H1 (cell line): ENCODE measurements around the gene UQCC3. TPM values are rescaled to one million over a fixed set of nuclear protein-coding genes. Genes with fewer than 3 reads are reported as not detected.

Experiments used
- RAD21 ChIP-seq, 2 experiments: IDR thresholded peaks in 1 of 2; conservative IDR thresholded peaks in 1 of 2; 2 replicates each; pipeline ENCODE4 v1.6.1; 2011; ENCODE audit warnings: low read depth in 2 of 2, low read length in 2 of 2, improper control_type of control experiment in 1 of 2, inconsistent platforms in 1 of 2, mild to moderate bottlenecking in 1 of 2, moderate library complexity in 1 of 2
- polyA plus RNA-seq, 7 experiments: library from polyadenylated mRNA; depleted of rRNA in 3 of 7; stranded (reverse) in 5 of 7; unstranded in 2 of 7; fragments of >200 nt in 5 of 7; fragments of 200-250 nt in 2 of 7; gene quantifications; 1 replicate in 5 of 7; 2 replicates in 1 of 7; 4 replicates in 1 of 7; pipeline versions ENCODE4 v1.2.1 to v1.2.3, GENCODE V29; 2011 to 2013; ENCODE audit warnings: missing spikeins in 2 of 7, mixed read lengths in 2 of 7
- total RNA-seq: library from RNA; stranded (reverse); fragmentation: NEBNext Ultra II Directional; extraction: Animal tissue kit (Norgen Biotek cat#: 25700); gene quantifications from 2 replicates; pipeline ENCODE4 v1.2.1, GENCODE V29; 2021

The UQCC3 gene
- total and polyA plus RNA-seq, 2 of the 8 experiments (the other 6 are each of a cell fraction or from before 2014, with no cell fraction given): 14.2 to 15.7 TPM

GRCh38 chr11:62682518-62682917 is 11.0 kb downstream of the UQCC3 start (continued):
- TF ChIP-seq RAD21 (IDR thresholded peaks at IDR 0.05 in 1 of 2, conservative IDR thresholded peaks at IDR 0.05 in 1 of 2; ENCODE audit: low read depth in 2 of 2, low read length in 2 of 2): no peak
- TF ChIP-seq, all 59 proteins: peak for 0
